HFFc6 (cell line): Measurements from ENCODE around the gene DLG3. TPM values are rescaled to one million over a fixed set of nuclear protein-coding genes. Genes with fewer than 3 reads are reported as not detected.

Experiments
- DNase-seq: peaks from one replicate; pipeline ENCODE4 v3.0.0-alpha.2; 2018
- H3K27ac Mint-ChIP-seq: 2 replicates; pipeline ENCODE4 v1.8.0; 2020; ENCODE audit warnings: mild to moderate bottlenecking, mixed read lengths
- H3K27me3 Mint-ChIP-seq: 2 replicates; pipeline ENCODE4 v1.8.0; 2021; ENCODE audit warnings: mild to moderate bottlenecking, moderate library complexity, mixed read lengths; ENCODE audit not compliant: insufficient read depth
- H3K36me3 Mint-ChIP-seq: 2 replicates; pipeline ENCODE4 v1.8.0; 2021; ENCODE audit warnings: low read depth, mixed read lengths
- H3K4me1 Mint-ChIP-seq: 2 replicates; pipeline ENCODE4 v1.8.0; 2020; ENCODE audit warnings: low read depth, mixed read lengths
- H3K4me3 Mint-ChIP-seq: 2 replicates; pipeline ENCODE4 v1.8.0; 2020; ENCODE audit warnings: mild to moderate bottlenecking, moderate library complexity, mixed read lengths
- H3K9me3 Mint-ChIP-seq: 2 replicates; pipeline ENCODE4 v1.8.0; 2020; ENCODE audit warnings: mild to moderate bottlenecking, mixed read lengths
- CTCF ChIP-seq: fragments of 200-600 bp; sonication (generic); IDR thresholded peaks from 2 replicates; pipeline ENCODE4 v1.5.0; 2021; ENCODE audit warnings: antibody characterized with exemption, mild to moderate bottlenecking
- total RNA-seq, 6 experiments: library from RNA; stranded (reverse); fragmentation: NEBNext Ultra II Directional; extraction: Animal tissue kit (Norgen Biotek cat#: 25700); gene quantifications; 2 replicates in 1 of 6; 3 replicates in 5 of 6; pipeline ENCODE4 v1.2.3, GENCODE V29; 2021

The DLG3 gene
- total RNA-seq, 6 experiments from 2014 or later: 9.2 to 11.3 (median 9.8) TPM

GRCh38 chrX:70468709-70469108 lies 24.1 kb downstream of the DLG3 start:
- no peak for TF ChIP-seq CTCF
- Mint-ChIP-seq H3K4me3 (no peak overlapping the region), H3K9me3 (no peaks in the 10 kb centered on the region), H3K4me1 (peaks cover 5% of the 10 kb centered on the region; the same call in 1 of the 2 replicates), H3K27ac (no peak overlapping the region), H3K27me3 (no peaks in the 10 kb centered on the region), H3K36me3 (no peaks in the 10 kb centered on the region)
- DNase-seq: no peak

GRCh38 chrX:70470850-70471289 lies 26.2 kb downstream of the DLG3 start:
- Mint-ChIP-seq H3K4me3 (no peak overlapping the region), H3K36me3 (no peaks in the 10 kb centered on the region), H3K4me1 (peaks cover 11% of the 10 kb centered on the region), H3K9me3 (no peaks in the 10 kb centered on the region), H3K27me3 (no peaks in the 10 kb centered on the region), H3K27ac (no peak overlapping the region)
- DNase-seq: no peak
- TF ChIP-seq CTCF: no peak

- H3K27me3 Mint-ChIP-seq: no peaks in the 10 kb centered on the region
- no peak overlapping the region for H3K4me3 Mint-ChIP-seq
- no peaks in the 10 kb centered on the region for H3K36me3 Mint-ChIP-seq
- DNase-seq: no peak
- H3K9me3 Mint-ChIP-seq: no peaks in the 10 kb centered on the region
- no peak for TF ChIP-seq CTCF
- peaks cover 54% of the 10 kb centered on the region for H3K4me1 Mint-ChIP-seq
- peak overlapping the region; percentile 98 for H3K27ac Mint-ChIP-seq
These were observed 31.7 kb downstream of the DLG3 start for GRCh38 chrX:70476166-70476933.

GRCh38 chrX:70476934-70477733 lies 32.5 kb downstream of the DLG3 start:
- peak; percentile 49 for DNase-seq
- Mint-ChIP-seq H3K4me1 (peaks cover 62% of the 10 kb centered on the region), H3K9me3 (no peaks in the 10 kb centered on the region), H3K27ac (peak overlapping the region; percentile 98), H3K27me3 (no peaks in the 10 kb centered on the region), H3K36me3 (no peaks in the 10 kb centered on the region), H3K4me3 (peak overlapping the region; percentile 75)
- TF ChIP-seq CTCF: no peak

- H3K4me3 Mint-ChIP-seq: peak overlapping the region; percentile 75
- no peak for DNase-seq
- H3K27me3 Mint-ChIP-seq: no peaks in the 10 kb centered on the region
- H3K4me1 Mint-ChIP-seq: peaks cover 62% of the 10 kb centered on the region
- H3K36me3 Mint-ChIP-seq: no peaks in the 10 kb centered on the region
- H3K27ac Mint-ChIP-seq: peak overlapping the region; percentile 98
- H3K9me3 Mint-ChIP-seq: no peaks in the 10 kb centered on the region
- TF ChIP-seq CTCF: no peak
These were observed 33.1 kb downstream of the DLG3 start for GRCh38 chrX:70477734-70478075.
